A549 treated with GW870086 at 1 μM for 4 hours (cell line): ENCODE measurements around the gene TP53AIP1. TPM values are rescaled to one million over a fixed set of nuclear protein-coding genes. Genes with fewer than 3 reads are reported as not detected.

Source experiments
- total RNA-seq: library from RNA; stranded (reverse); fragments of 200-300 nt; extraction: Qiagen RNA extraction; gene quantifications from 5 replicates; pipeline ENCODE4 v1.2.3, GENCODE V29; 2022; ENCODE audit warnings: low read depth

Gene TP53AIP1, protein sequence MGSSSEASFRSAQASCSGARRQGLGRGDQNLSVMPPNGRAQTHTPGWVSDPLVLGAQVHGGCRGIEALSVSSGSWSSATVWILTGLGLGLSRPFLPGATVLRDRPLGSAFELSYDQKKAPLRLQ
- total RNA-seq, result 0.14 to 0.20 TPM in 2 of 5 replicates, not detected in the others

DNA sequence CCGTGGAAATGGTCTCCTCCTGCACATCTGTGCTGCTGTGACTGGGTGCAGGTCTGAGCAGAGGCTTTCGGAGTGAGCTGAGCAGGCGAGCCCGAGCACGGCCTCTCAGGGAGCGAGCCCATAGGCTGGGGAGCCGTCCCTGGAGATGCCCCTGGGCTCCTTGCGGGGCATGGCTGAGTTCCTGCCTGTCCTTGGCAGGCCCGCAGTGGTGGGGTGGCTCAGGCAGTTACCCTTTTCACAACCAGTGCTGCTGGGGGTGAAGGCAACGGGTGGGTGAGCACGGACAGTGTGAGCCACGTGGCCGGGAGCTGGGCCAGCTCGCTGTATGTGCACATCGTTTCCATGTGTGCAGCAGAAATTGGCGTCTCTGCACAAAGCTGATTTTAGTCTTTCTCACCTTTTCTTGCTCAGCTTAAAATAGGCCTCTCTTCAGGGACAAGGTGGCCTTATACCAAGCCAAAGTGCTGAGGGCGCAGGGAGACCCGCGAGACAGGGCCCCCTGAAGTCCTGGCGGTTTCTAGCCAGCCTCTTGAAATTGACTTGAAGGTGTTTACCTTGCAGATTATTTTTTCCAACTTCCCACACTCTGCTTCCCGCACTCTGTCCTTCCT is at the start of gene TP53AIP1:
TP53AIP1 (minus strand) TSS at position 55 of the 611 bp plus-strand sequence. CDS start 5,053 bp downstream, outside the sequence.

DNA sequence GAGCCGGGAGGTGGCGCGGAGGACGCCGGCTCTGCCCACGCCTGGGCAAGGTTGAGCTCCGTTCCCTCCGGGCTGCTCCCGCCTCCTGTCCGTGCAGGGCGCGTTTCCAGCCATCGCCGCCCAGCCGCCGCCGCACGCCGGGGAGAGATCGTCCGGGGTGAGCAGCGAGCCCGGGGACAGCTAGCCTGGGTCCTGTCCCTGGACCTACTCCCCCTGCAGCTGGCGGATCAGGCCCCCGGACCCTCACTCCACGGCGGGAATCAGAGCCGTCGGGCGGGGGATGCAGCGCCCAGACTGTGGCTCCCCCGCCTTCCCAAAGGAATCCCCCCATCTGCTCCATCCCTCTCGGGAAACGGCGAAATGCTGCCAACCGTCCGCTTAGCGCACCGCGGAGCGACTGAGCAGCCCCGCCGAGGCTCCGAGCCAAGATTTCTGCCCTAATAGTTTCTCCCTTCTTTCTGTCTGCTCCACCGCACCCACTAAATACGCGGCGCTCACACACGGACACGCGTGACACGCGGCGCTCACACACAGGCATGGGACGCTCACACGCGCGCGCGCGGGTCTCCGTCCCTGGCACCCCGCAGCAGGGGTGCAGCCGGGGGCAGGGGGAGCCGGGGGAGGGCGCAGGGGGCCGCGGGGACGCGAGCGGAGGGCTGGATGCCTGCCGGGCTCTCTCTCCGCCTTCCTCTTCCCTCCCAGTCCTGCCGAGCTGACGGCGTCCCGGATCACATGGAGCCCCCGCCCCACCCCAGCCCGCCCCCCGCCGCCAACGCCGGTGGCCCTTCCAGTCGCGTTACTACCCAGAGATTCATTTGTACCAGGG is 51.9 kb downstream of the TP53AIP1 start, which contains the start of gene KCNJ5:
KCNJ5 (plus strand) TSS at position 814 of the 826 bp plus-strand sequence. CDS start 19,918 bp downstream, outside the sequence.

Other genes starting within 250 kb of the TP53AIP1 start
- gene FLI1, start 248.8 kb downstream of the TP53AIP1 start, total RNA-seq, result 0.24 to 0.44 TPM (median 0.31 TPM) in 5 replicates
- gene KCNJ1, start 75.6 kb downstream of the TP53AIP1 start, total RNA-seq, result not detected in 5 replicates
- 0.03 to 0.15 TPM in 2 of 5 replicates, not detected in the others for gene KCNJ5, start 51.5 kb downstream of the TP53AIP1 start, total RNA-seq
- gene ARHGAP32, start 249.5 kb upstream of the TP53AIP1 start, total RNA-seq, result 3.6 to 5.8 TPM (median 4.8 TPM) in 5 replicates